ENCODE results near the gene ZIC3. TPM values are rescaled to one million over a fixed set of nuclear protein-coding genes. Genes with fewer than 3 reads are reported as not detected.

The ZIC3 gene
- polyA plus RNA-seq, 5 donors, result 0.03 to 0.04 TPM; not detected in 3

DNA sequence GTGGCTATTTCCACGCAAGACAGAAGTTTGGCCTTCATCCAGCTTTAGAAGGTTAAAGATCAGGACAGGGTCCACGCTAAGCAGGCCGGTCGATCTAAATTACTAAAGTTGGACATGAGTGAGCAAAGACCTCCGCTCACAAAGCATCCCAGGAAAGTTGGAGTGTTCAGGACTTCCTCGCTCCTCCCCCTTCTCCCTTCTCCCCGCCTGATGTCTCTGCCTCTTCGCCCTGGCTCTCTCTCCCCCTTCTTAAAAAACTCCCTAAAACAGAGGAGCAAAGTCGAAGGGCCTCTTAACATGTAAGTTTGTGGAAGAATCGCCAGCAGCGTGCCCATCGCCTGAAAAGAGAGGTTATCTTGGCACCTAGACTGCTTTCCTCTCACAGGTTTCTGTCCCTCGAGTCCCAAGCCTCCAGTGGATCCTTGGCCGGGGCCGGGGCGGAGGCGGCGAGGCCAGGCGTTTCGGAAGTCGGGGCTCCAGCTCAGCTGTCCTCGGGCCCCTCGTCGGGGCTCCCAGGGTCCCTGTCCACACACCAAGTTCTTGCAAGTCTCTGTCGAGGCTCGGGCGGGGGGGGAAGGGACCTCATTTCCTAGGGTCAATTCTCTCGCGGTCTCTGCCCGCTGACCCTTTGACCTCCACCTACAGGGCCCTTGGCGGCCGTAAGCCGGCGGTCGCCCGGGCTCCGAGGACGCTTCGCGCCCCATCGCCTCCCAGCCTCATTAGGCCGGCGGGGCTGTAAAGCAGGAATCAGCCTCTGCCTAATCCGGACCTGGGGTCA lies 7.6 kb downstream of the ZIC3 start:
- DNase-seq, result no peak

DNA sequence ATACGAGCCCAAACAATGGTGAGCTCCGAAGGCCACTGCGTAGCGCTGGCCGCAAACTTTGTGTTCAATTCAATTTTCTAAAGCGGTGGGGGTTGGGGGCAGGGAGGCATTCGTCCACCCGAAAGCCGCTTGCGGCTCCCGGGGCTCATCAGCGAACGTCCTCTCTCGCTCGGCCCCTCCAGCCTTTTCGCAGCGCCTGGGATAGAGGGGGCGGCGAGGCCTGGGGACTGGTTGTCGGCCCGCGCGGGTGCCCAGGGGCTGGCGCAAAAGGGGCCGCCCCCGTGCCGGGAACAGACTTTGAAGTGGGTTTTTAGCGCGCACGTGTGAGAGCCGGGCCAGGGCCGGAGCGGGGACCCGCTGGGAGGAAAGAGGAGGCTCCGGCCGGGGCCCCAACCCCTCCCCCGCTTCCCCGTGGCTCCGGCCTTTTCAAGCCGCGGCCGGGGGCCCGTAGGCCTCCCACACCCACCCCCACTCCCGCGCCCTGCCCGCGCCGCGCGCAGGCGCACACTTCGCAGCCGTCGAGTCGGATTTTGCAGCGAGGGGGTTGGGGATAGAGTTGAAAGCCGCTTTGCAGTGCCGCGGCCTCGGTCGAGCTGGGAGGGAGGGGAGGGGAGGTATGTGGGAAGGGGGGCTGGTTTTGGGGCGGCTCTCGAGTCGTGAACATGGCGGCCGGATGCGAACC lies 8.3 kb downstream of the ZIC3 start:
- no peak for DNase-seq

DNA sequence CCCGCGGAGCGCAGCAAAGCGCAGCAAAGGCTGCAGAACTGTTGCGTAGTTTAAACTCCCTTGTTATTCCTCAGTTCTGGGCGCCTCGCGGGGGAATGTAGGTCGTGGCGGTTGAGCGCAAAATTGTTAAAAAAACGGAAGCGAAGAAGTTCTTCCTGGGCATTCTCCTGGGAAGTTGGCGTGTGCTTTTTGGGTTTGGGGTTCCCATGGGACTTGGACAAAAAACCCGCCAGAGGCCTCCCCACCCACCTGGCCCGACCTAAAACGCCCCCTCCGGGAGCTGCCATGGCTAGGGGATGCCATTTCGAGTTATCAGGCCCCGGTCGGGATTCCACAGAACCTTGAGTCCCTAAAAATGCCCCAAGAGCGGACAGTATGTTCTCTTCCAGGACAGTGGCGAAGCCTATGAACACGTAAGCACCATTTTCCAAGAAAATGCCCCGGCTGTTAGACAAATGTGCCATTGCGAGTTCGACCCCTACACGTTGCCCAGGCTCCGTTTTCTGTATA lies 8.9 kb downstream of the ZIC3 start:
- no peak for DNase-seq

DNA sequence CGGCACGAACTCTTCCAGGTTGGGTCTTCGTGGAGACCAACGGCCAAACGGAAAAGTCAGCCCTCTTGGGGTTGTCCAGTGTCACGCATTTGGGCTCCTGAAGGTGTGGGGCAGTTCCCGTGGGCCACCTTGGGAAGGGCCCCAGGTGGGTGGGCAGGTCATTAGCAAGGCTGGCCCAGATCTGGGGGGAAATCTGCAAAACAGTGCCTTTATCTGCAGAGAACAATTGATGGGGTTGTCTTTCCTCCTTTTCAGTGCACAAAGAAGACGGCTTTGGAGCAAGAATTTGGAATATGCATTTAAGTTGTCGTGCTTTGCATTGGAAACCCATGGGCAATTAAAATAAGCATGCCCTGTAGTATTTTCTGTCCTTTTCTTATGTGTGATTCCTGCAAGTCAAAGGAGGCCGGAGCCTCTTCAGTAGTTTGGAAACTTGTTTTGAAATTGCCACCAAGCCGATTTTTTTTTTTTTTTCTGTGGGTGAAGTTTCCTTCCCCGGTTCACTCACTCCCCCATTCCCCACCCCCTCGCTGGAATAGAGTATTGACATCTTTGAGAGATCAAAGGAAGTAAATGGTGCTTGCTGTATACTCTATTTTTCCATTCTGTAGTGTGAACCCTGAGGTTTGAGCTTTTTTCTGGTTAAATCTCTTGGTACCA lies 9.8 kb downstream of the ZIC3 start:
- no peak for DNase-seq

DNA sequence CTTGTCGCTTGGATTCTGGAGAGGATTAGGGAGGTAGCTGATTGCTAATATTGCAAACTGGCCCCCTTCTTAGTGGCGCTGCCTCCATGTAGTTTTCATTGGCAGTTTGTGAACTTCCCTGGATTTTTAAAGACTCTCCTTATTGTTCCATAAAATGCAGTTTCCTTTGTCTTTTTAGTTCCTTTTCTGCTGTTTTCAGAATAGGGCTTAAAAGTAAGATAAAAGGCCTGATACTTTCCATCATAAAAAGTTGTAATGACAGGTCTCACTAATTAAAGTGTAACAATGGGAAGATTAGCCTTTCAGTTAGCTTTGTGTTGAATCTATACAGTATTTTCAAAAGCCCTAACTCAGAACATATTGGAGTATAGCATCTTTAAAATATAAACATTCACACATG lies 21.2 kb downstream of the ZIC3 start:
- DNase-seq, result no peak

DNA sequence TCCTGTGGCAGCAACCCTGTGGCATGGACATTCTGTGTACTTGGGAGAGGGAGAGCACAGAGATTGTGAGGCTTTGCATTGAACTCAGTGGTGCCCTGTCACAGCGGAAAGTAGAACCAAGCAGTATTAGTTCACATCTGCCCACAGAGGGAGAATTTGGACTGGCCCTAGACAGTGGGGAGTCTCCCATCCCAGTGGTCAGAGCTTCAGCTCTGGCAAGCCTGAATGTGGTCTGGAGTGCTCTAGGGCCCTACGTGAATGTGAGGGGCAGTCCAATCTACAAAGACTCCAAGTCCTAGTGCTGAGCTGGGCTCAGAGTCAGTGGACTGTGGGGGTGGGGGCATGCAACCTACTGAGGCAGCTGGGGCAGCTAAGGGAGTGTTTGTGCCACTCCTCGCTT lies 34.8 kb downstream of the ZIC3 start:
- no peak for DNase-seq
